IPS-18c (cell line): Measurements from ENCODE around the gene CDO1.

ENCODE experiments used
- H3K4me3 ChIP-seq: 2 replicates; pipeline ENCODE4 v1.7.0; 2013; ENCODE audit warnings: low read depth, mild to moderate bottlenecking, low read length, moderate library complexity; ENCODE audit not compliant: insufficient read depth
- H3K9me3 ChIP-seq: one replicate; pipeline ENCODE4 v1.6.1; 2013; ENCODE audit warnings: mild to moderate bottlenecking, low read length, moderate library complexity; ENCODE audit not compliant: control insufficient read depth, insufficient read depth

The CDO1 gene

GRCh38 chr5:115807654-115808052, 8.8 kb downstream of the CDO1 start:
- H3K9me3 ChIP-seq: no peaks in the 10 kb centered on the region
- no peak overlapping the region for H3K4me3 ChIP-seq

GRCh38 chr5:115806986-115807653, 9.3 kb downstream of the CDO1 start:
- H3K4me3 ChIP-seq: no peak overlapping the region
- no peaks in the 10 kb centered on the region for H3K9me3 ChIP-seq

DNA sequence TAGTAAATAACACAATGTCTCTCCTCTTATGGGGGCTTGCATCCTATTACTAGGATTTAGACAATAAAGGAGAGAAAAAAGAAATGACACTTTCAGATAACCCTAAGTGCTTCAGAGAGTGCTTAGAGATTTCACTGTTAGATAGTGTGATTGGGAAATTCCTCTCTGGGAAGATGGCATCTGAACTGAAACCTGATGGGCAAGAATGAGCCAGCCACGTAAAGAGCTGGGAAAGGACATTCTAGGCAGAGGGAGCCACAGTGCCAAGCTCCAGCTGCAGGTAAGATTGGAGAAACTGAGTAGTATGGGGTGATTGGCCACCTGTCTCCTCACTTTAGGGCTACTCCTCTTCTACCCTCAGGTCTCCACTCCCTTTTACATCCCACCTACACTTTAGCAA, 14.5 kb downstream of the CDO1 start:
- H3K4me3 ChIP-seq: no peak overlapping the region
- H3K9me3 ChIP-seq: no peaks in the 10 kb centered on the region

DNA sequence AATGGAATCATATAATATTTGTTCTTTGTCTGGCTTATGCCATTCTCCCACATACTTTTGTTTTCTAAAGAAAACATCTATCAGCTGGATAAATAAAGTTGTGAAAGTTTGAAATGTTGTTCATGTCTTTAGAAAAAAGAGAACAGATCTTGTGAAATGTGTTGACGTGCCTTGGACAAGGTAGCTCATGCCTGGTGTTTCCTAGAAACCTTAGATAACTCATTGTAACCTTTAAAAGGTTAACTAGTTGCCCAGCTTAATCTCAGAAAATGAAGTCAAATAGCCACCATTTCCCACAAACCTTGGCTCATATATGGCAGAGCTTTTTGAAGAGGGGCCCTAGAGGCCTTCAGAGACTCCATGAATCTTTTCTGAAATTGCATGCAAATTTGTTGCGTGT, 15.3 kb downstream of the CDO1 start:
- no peaks in the 10 kb centered on the region for H3K9me3 ChIP-seq

DNA sequence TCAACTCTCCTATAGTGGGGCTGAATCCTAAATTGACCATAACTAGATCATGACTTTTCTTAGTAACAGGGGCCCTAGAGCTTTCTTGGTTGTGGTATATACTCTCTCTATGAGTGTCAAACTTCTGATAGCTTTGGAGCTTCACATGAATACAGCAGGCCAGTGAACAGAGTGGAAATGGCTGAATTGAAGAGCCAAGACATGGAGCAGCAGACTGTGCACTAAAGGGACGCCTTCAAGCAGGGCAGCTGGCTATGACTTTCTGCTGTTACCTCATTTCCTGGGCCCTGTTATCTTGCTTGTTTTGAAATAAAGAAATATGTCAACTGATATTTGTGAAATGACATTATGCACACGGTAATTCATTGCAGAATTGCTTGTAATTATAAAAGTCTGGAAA, 16.4 kb downstream of the CDO1 start:
- no peak overlapping the region for H3K4me3 ChIP-seq

More for the DNA sequence above, 15.3 kb downstream of the CDO1 start:
- H3K4me3 ChIP-seq: no peak overlapping the region

GRCh38 chr5:115798252-115798651, 18.2 kb downstream of the CDO1 start:
- H3K9me3 ChIP-seq: no peaks in the 10 kb centered on the region

More for the DNA sequence above, 16.4 kb downstream of the CDO1 start:
- no peaks in the 10 kb centered on the region for H3K9me3 ChIP-seq

DNA sequence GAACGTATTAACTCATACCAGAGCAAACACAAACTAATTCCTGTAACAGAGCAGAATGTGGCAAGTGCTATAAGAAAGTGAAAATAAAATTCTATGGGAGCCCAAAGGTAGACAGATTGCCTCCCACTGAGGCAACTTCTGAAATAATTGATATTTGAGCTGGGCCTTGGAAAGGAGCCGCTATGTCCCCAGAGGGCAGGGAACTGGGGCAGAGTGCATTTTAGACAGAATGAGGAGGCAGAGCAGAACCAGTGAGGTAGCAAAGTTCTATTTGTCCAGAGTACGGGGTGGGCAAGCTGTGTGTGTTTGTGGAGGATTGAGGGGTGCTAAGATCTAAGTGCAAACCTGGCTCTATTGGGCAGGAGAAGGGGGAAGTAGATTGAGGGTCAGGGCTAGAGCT, 19.8 kb downstream of the CDO1 start:
- no peak overlapping the region for H3K4me3 ChIP-seq
- no peaks in the 10 kb centered on the region for H3K9me3 ChIP-seq

More at GRCh38 chr5:115798252-115798651, 18.2 kb downstream of the CDO1 start:
- H3K4me3 ChIP-seq: no peak overlapping the region

DNA sequence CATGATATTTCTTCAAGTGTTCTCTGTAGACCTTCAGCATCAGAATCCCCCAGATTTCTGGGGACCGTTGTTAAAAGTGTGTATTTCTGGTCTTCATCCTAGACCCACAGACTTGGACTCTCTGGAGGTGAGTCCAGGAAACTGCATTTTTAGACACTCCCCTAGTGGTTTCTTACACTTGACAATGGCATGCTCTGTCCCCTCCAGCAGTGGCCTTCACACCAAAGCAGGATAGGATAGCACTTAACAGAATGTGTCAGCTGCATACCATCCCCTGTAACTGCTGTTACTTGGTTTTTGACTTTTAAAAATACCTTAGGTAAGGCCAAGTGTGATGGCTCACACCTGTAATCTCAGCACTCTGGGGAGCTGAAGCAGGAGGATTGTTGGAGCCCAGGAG, 20.8 kb downstream of the CDO1 start:
- Histone ChIP-seq H3K9me3 (no peaks in the 10 kb centered on the region), H3K4me3 (no peak overlapping the region)

DNA sequence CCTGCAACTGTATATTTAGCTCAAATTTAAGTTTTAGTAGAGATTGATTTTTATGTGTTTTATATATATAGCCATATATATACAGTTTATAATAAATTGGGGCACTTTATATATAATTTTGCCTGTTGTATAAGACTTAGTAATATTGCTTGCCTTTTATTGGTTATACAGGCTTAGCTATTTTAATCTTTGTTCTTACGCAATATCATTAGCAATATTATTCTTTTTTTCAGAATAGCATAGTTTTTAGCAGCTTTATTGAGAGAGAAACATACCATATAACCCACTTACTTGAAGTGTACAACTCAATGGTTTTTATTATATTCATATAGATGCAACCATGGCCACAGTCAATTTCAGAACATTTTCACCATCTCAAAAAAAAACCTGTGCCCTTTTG, 28.0 kb downstream of the CDO1 start:
- Histone ChIP-seq H3K9me3 (no peaks in the 10 kb centered on the region), H3K4me3 (no peak overlapping the region)

DNA sequence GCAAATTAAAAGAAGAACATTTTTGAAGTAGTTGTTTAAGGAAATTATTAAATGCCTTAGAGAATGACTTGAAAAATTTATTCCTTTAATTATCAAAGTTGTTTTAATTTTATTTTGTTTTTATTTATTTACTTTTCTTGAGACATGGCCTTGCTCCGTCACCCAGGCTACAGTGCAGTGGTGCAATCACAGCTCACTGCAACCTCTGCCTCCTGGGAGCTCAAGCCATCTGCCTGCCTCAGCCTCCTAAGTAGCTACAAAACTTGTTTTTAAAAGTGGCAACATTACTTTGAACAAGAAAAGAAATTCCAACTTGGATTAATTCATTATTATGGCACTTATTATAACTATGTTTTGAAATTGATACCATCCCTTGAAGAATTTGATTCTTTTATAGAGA, 29.0 kb downstream of the CDO1 start:
- Histone ChIP-seq H3K9me3 (no peaks in the 10 kb centered on the region), H3K4me3 (no peak overlapping the region)

DNA sequence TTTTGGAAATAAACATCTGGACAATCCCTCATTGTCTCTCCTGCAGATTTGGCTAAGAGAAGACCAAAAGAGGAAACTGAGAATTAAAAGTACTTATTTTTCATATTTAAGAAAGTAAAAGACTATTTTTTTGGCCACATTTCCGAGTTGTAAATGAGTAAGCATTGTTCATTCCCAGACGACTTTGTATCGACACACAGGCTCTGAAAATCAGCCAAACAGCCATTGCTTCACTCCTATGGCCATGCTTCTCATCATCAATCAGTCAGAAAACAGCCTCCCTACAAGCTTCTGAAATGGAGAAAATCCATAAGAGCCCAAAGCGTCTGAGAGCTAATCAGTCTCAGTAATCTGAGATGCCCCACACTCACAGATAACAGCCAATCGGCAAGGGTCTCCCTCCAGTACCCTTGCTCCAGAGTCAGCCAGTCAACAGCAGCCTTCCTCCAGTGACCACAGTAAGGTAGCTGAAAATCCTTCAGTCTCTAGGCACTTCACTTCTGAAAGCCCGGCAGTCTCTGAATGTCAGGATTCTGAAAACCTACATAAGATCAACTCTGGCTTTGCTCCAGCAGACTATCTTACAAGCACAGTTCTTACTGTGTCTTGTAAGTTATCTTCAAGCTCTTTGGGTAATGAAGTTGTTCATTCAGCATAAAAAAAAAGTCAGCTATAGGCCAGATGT, 30.9 kb downstream of the CDO1 start:
- H3K4me3 ChIP-seq: no peak overlapping the region
- H3K9me3 ChIP-seq: no peaks in the 10 kb centered on the region

- no peak overlapping the region for H3K4me3 ChIP-seq
- H3K9me3 ChIP-seq: no peaks in the 10 kb centered on the region
Measured at GRCh38 chr5:115778417-115778816, 38.0 kb downstream of the CDO1 start.

DNA sequence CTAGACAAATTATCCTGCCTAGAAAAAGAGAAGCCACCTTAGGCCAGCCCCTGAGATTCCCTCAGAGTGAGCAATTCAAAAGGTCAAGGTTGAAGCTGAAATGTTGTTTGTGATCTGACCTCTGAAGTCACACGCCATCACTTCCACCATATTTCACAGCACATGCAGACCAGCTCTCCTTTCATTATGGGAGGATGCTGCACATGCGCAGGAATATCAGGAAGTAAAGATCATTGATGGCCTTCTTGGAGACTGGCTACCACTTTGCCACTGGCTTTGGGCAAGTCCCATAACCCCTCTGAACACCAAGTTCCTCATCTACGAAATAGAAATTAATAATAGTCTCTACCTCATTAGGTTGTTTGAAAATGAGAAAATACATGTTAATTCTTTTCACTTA, 39.5 kb downstream of the CDO1 start:
- Histone ChIP-seq H3K4me3 (no peak overlapping the region), H3K9me3 (no peaks in the 10 kb centered on the region)

DNA sequence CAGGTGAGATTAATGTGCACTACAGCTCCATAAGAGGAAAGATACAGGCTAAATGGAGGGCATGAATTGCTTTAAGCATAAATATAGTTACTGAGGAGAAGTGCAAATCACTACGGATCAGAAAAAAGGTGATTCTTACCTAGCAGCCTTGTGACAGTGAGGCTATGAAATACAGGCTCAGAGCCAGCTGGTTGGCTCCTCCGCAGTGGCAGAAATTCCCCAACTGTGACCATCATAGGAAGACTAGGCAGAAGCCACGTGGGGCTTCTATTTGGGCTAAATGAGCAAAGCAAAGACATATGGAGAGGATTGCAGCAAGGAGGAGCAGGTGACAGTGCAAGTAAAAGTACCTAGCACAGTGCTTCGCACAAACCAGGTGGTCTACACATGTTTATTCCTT, 40.5 kb downstream of the CDO1 start:
- no peaks in the 10 kb centered on the region for H3K9me3 ChIP-seq
- H3K4me3 ChIP-seq: no peak overlapping the region

GRCh38 chr5:115774684-115775083, 41.8 kb downstream of the CDO1 start:
- H3K4me3 ChIP-seq: no peak overlapping the region
- no peaks in the 10 kb centered on the region for H3K9me3 ChIP-seq

DNA sequence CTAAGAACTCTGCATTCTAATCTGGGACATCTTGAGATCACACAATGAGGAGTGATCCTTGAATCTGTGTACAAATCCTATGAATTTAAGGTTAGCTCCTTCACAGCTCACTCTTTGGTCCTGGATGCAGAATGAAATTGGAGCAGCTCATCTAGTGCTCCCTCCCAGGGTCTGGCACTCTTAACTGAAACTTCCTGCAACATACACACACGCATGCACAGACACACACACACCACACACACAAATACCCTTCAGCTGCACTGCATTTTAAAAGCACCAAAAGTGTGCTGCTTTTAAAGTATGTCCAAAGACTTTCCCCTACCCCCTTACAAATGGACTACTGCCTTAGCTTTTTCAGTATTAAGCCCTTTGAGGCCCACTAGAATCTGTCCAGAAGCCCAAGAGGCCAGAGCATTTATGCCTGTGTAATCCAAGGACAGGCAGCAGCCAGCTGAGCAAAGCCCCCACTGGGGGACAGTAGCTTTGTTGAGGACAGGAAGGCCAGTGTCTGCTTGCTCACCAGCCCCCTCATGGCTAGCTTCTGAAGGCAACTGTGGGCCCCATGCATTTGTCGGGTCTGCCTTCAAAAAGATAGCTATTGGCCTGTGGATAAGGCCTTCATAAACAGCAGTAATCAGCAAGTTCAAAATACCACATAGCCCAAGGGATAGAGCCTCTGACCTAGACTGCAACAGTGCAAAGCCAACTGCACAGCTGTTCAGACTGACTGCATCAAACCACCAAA, 43.6 kb downstream of the CDO1 start:
- H3K9me3 ChIP-seq: no peaks in the 10 kb centered on the region
- H3K4me3 ChIP-seq: no peak overlapping the region

- H3K9me3 ChIP-seq: no peaks in the 10 kb centered on the region
- no peak overlapping the region for H3K4me3 ChIP-seq
Measured at GRCh38 chr5:115770466-115770865, 46.0 kb downstream of the CDO1 start.

- no peaks in the 10 kb centered on the region for H3K9me3 ChIP-seq
Measured at GRCh38 chr5:115767424-115767823, 49.0 kb downstream of the CDO1 start.

More at GRCh38 chr5:115767424-115767823, 49.0 kb downstream of the CDO1 start:
- no peak overlapping the region for H3K4me3 ChIP-seq
